ENCODE measurements around the gene CTSZ. TPM values are rescaled to one million over a fixed set of nuclear protein-coding genes. Genes with fewer than 3 reads are reported as not detected.
"Not testable (repeated sequence)": the region's sequence is repeated elsewhere in the genome, so short reads cannot be mapped to it uniquely, and the experiment has no call there.

Gene CTSZ
- total and polyA plus RNA-seq, 2 experiments from 2014 or later, result 13.5 to 391 TPM

DNA sequence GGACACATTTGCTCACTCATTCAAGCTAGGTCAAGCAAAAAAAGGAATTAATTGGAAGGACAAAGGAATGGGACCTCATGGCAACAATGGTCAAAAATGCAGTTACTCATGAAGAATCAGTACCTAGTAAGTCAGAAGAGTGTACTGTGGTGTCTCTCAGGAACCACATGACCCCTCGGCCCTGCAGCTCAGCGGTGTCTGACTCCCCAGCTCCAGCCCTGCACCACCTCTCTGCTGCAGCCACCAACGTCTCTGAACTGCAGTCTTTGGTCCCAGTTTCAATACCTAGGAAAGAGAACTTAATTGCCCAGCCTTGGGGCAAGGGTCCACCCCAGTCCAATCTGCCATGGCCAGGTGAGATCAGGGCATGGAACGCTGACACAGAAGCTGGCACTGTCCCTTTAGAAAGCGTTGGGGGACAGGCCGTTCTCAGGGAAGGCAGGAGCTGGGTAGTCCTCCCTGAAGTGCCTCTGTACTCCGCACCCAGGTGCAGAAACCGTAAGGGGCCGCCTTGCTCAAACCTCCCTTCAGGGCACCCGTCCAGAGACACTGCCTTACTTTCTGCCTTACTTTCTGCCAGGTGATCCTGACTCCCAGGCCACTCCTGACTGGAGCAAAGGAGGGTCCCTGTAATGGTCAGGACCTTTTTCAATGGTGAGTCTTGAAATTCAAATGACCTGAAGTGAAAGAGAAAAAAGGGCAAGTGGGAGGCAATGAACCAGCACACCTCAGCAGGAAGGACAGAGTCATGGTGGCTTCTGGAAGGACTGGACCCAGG is 39.2 kb downstream of the CTSZ start:
- no peaks in the 10 kb centered on the region for H3K9me3 ChIP-seq (ENCODE audit: low read depth)
- H3K4me1 ChIP-seq (ENCODE audit: insufficient read depth), result no peaks in the 10 kb centered on the region
- H2AFZ ChIP-seq, result no peak overlapping the region
- H3K9ac ChIP-seq, result no peak overlapping the region
- H3K4me2 ChIP-seq (ENCODE audit: unreplicated experiment), result no peak overlapping the region
- no peaks in the 10 kb centered on the region for H3K9me2 ChIP-seq (ENCODE audit: insufficient read depth)
- DNase-seq, result no peak
- no peaks in the 10 kb centered on the region for H3K79me2 ChIP-seq (ENCODE audit: insufficient read depth)
- H4K20me1 ChIP-seq (ENCODE audit: insufficient read depth), result no peaks in the 10 kb centered on the region
- in situ Hi-C loops (cut with MboI), result no loop called here
- H3K4me3 ChIP-seq, result no peak overlapping the region
- H3F3A ChIP-seq (ENCODE audit: insufficient read depth), result no peaks in the 10 kb centered on the region
- H3K27me3 ChIP-seq (replicated peaks; ENCODE audit: insufficient read depth), result peaks cover 15% of the 10 kb centered on the region
- TF ChIP-seq EZH2phosphoT487 (IDR thresholded peaks at IDR 0.05; ENCODE audit: insufficient read depth, low read depth), result no peak
- no peak for TF ChIP-seq EZH2 (IDR thresholded peaks at IDR 0.05; ENCODE audit: insufficient read depth, poor library complexity, severe bottlenecking)
- H3K27ac ChIP-seq, result no peak overlapping the region
- WGBS, 2 experiments (ENCODE audit: low coverage in 1 of 2, low lambda C conversion rate in 2 of 2, missing lambda C conversion rate in 2 of 2), result 49 to 52% methylated on average over 10 of the region's 10 CpGs
- H3K36me3 ChIP-seq (ENCODE audit: low read depth), result no peaks in the 10 kb centered on the region

- no peak overlapping the region for H3K4me3 ChIP-seq
These were observed 41.6 kb downstream of the CTSZ start for GRCh38 chr20:58965270-58966064.

GRCh38 chr20:58963922-58964321 is 43.1 kb downstream of the CTSZ start:
- H2AFZ ChIP-seq; H4K20me1 ChIP-seq (ENCODE audit: insufficient read depth); in situ Hi-C loops (cut with MboI); H3K27ac ChIP-seq; H3K36me3 ChIP-seq (ENCODE audit: low read depth); H3K9ac ChIP-seq; H3K4me2 ChIP-seq (ENCODE audit: unreplicated experiment); H3K9me3 ChIP-seq (ENCODE audit: low read depth); DNase-seq; H3F3A ChIP-seq (ENCODE audit: insufficient read depth); H3K4me1 ChIP-seq (ENCODE audit: insufficient read depth); H3K9me2 ChIP-seq (ENCODE audit: insufficient read depth); H3K79me2 ChIP-seq (ENCODE audit: insufficient read depth); H3K4me3 ChIP-seq: not testable (repeated sequence)
- peaks cover 15% of the 10 kb centered on the region for H3K27me3 ChIP-seq (replicated peaks; ENCODE audit: insufficient read depth)
- 60 to 64% methylated on average over 5 of the region's 5 CpGs for WGBS, 2 experiments (ENCODE audit: low coverage in 1 of 2, low lambda C conversion rate in 2 of 2, missing lambda C conversion rate in 2 of 2)

More at GRCh38 chr20:58965270-58966064, 41.6 kb downstream of the CTSZ start:
- no peak for TF ChIP-seq EZH2phosphoT487 (IDR thresholded peaks at IDR 0.05; ENCODE audit: insufficient read depth, low read depth)
- TF ChIP-seq EZH2 (IDR thresholded peaks at IDR 0.05; ENCODE audit: insufficient read depth, poor library complexity, severe bottlenecking), result no peak
- Histone ChIP-seq H3K4me2 (ENCODE audit: unreplicated experiment) (no peak overlapping the region), H3K27me3 (replicated peaks; ENCODE audit: insufficient read depth) (peaks cover 21% of the 10 kb centered on the region), H3K9me3 (ENCODE audit: low read depth) (no peaks in the 10 kb centered on the region), H2AFZ (no peak overlapping the region), H3K9me2 (ENCODE audit: insufficient read depth) (no peaks in the 10 kb centered on the region), H4K20me1 (ENCODE audit: insufficient read depth) (no peaks in the 10 kb centered on the region), H3K27ac (no peak overlapping the region), H3K36me3 (ENCODE audit: low read depth) (no peaks in the 10 kb centered on the region), H3K79me2 (ENCODE audit: insufficient read depth) (no peaks in the 10 kb centered on the region), H3K9ac (no peak overlapping the region), H3K4me1 (ENCODE audit: insufficient read depth) (no peaks in the 10 kb centered on the region), H3F3A (ENCODE audit: insufficient read depth) (no peaks in the 10 kb centered on the region)
- in situ Hi-C loops (cut with MboI), result no loop called here
- no peak for DNase-seq
- 47 to 52% methylated on average over 14 of the region's 14 CpGs for WGBS, 2 experiments (ENCODE audit: low coverage in 1 of 2, low lambda C conversion rate in 2 of 2, missing lambda C conversion rate in 2 of 2)

GRCh38 chr20:58963060-58963584 is 43.9 kb downstream of the CTSZ start:
- H2AFZ ChIP-seq, result no peak overlapping the region
- H3K9me2 ChIP-seq (ENCODE audit: insufficient read depth), result no peaks in the 10 kb centered on the region
- TF ChIP-seq EZH2phosphoT487 (IDR thresholded peaks at IDR 0.05; ENCODE audit: insufficient read depth, low read depth) (no peak), EZH2 (IDR thresholded peaks at IDR 0.05; ENCODE audit: insufficient read depth, poor library complexity, severe bottlenecking) (no peak)
- H3F3A ChIP-seq (ENCODE audit: insufficient read depth), result no peaks in the 10 kb centered on the region
- no peaks in the 10 kb centered on the region for H3K4me1 ChIP-seq (ENCODE audit: insufficient read depth)
- H3K9ac ChIP-seq, result no peak overlapping the region
- H3K27ac ChIP-seq, result no peak overlapping the region
- in situ Hi-C loops (cut with MboI), result no loop called here
- no peak overlapping the region for H3K4me3 ChIP-seq
- H3K4me2 ChIP-seq (ENCODE audit: unreplicated experiment), result no peak overlapping the region
- no peaks in the 10 kb centered on the region for H3K36me3 ChIP-seq (ENCODE audit: low read depth)
- no peaks in the 10 kb centered on the region for H3K9me3 ChIP-seq (ENCODE audit: low read depth)
- 21 to 38% methylated on average over 6 to 8 of the region's 8 CpGs for WGBS, 2 experiments (ENCODE audit: low coverage in 1 of 2, low lambda C conversion rate in 2 of 2, missing lambda C conversion rate in 2 of 2)
- no peaks in the 10 kb centered on the region for H3K79me2 ChIP-seq (ENCODE audit: insufficient read depth)
- no peaks in the 10 kb centered on the region for H4K20me1 ChIP-seq (ENCODE audit: insufficient read depth)
- no peak for DNase-seq
- peaks cover 15% of the 10 kb centered on the region for H3K27me3 ChIP-seq (replicated peaks; ENCODE audit: insufficient read depth)
